SK-N-SH treated with all-trans-retinoic acid at 6 μM for 48 hours (cell line): ENCODE measurements around the gene EVI2B.

ENCODE experiments used
- ATAC-seq: fragments of 200-7000 bp; cut with Tn5 transposase; 3 replicates; pipeline ENCODE4 v1.9.1; 2020; ENCODE audit warnings: mild to moderate bottlenecking, moderate library complexity
- ARNTL ChIP-seq: fragments of 450-650 bp; formaldehyde crosslinking; IDR thresholded peaks from 2 replicates; pipeline ENCODE4 v1.5.0; 2020; ENCODE audit warnings: low read depth, mild to moderate bottlenecking, moderate library complexity, borderline replicate concordance
- BACH2 ChIP-seq: fragments of 250-450 bp; sonication (Bioruptor Pico); IDR thresholded peaks from 2 replicates; pipeline ENCODE4 v1.9.0; 2021; ENCODE audit warnings: mild to moderate bottlenecking, borderline replicate concordance
- CREB5 ChIP-seq: fragments of 250-450 bp; sonication (Bioruptor Pico); IDR thresholded peaks from 2 replicates; pipeline ENCODE4 v1.5.1; 2020; ENCODE audit warnings: low read depth, mild to moderate bottlenecking, moderate library complexity
- CSDC2 ChIP-seq: fragments of 250-450 bp; sonication (Bioruptor Pico); IDR thresholded peaks from 2 replicates; pipeline ENCODE4 v1.5.0; 2020; ENCODE audit warnings: mild to moderate bottlenecking, moderate library complexity
- CSRNP3 ChIP-seq: fragments of 250-450 bp; sonication (Bioruptor Pico); IDR thresholded peaks from 2 replicates; pipeline ENCODE4 v1.5.1; 2021; ENCODE audit warnings: mild to moderate bottlenecking, moderate library complexity
- ESRRG ChIP-seq: fragments of 250-450 bp; sonication (Bioruptor Pico); IDR thresholded peaks from 2 replicates; pipeline ENCODE4 v1.6.1; 2021; ENCODE audit warnings: mild to moderate bottlenecking
- GLIS3 ChIP-seq: fragments of 250-450 bp; sonication (Bioruptor Pico); IDR thresholded peaks from 2 replicates; pipeline ENCODE4 v1.5.0; 2020; ENCODE audit warnings: mild to moderate bottlenecking, moderate library complexity
- ISL1 ChIP-seq: fragments of 250-450 bp; sonication (Bioruptor Pico); IDR thresholded peaks from 2 replicates; pipeline ENCODE4 v2.1.2; 2022; ENCODE audit warnings: mild to moderate bottlenecking, moderate library complexity
- OSR1 ChIP-seq: fragments of 250-450 bp; sonication (Bioruptor Pico); IDR thresholded peaks from 2 replicates; pipeline ENCODE4 v1.8.0; 2022; ENCODE audit warnings: moderate library complexity, mild to moderate bottlenecking, inconsistent platforms
- PATZ1 ChIP-seq: fragments of 250-450 bp; sonication (Bioruptor Pico); IDR thresholded peaks from 2 replicates; pipeline ENCODE4 v1.8.0; 2020; ENCODE audit warnings: mild to moderate bottlenecking, moderate library complexity, borderline replicate concordance
- POU6F1 ChIP-seq: fragments of 250-450 bp; sonication (Bioruptor Pico); IDR thresholded peaks from 2 replicates; pipeline ENCODE4 v1.8.0; 2021; ENCODE audit warnings: low read depth, mild to moderate bottlenecking, moderate library complexity, borderline replicate concordance
- PPARA ChIP-seq: fragments of 250-450 bp; sonication (Bioruptor Pico); IDR thresholded peaks from 2 replicates; pipeline ENCODE4 v1.5.0; 2020; ENCODE audit warnings: mild to moderate bottlenecking, borderline replicate concordance
- RARB ChIP-seq: fragments of 250-450 bp; sonication (Bioruptor Pico); IDR thresholded peaks from 2 replicates; pipeline ENCODE4 v1.8.0; 2021; ENCODE audit warnings: mild to moderate bottlenecking, moderate library complexity
- SNAI2 ChIP-seq: fragments of 250-450 bp; sonication (Bioruptor Pico); IDR thresholded peaks from 2 replicates; pipeline ENCODE4 v1.5.0; 2020; ENCODE audit warnings: mild to moderate bottlenecking, moderate library complexity
- TCF4 ChIP-seq: fragments of 250-450 bp; sonication (Bioruptor Pico); IDR thresholded peaks from 2 replicates; pipeline ENCODE4 v1.8.0; 2021; ENCODE audit warnings: mild to moderate bottlenecking, moderate library complexity, borderline replicate concordance
- TOX ChIP-seq: fragments of 250-450 bp; sonication (Bioruptor Pico); IDR thresholded peaks from 2 replicates; pipeline ENCODE4 v1.8.0; 2021; ENCODE audit warnings: mild to moderate bottlenecking, moderate library complexity, borderline replicate concordance
- TSHZ2 ChIP-seq: fragments of 250-450 bp; sonication (Bioruptor Pico); IDR thresholded peaks from 2 replicates; pipeline ENCODE4 v1.5.0; 2020; ENCODE audit warnings: mild to moderate bottlenecking, moderate library complexity
- ZC3H10 ChIP-seq: fragments of 250-450 bp; sonication (Bioruptor Pico); IDR thresholded peaks from 2 replicates; pipeline ENCODE4 v1.5.1; 2021; ENCODE audit warnings: mild to moderate bottlenecking, moderate library complexity
- ZFP3 ChIP-seq: fragments of 250-450 bp; sonication (Bioruptor Pico); IDR thresholded peaks from 2 replicates; pipeline ENCODE4 v1.5.0; 2020; ENCODE audit warnings: mild to moderate bottlenecking, moderate library complexity
- ZFP30 ChIP-seq: fragments of 450-650 bp; formaldehyde crosslinking; IDR thresholded peaks from 2 replicates; pipeline ENCODE4 v1.5.0; 2022; ENCODE audit warnings: mild to moderate bottlenecking, moderate library complexity
- ZNF565 ChIP-seq: fragments of 450-650 bp; formaldehyde crosslinking; conservative IDR thresholded peaks from 2 replicates; pipeline ENCODE4 v1.5.0; 2020; ENCODE audit warnings: low read depth, mild to moderate bottlenecking, moderate library complexity
- ZNF70 ChIP-seq: fragments of 450-650 bp; formaldehyde crosslinking; IDR thresholded peaks from 2 replicates; pipeline ENCODE4 v1.5.0; 2020; ENCODE audit warnings: mild to moderate bottlenecking, moderate library complexity

The EVI2B gene

GRCh38 chr17:31283841-31284240 is 30.0 kb downstream of the EVI2B start:
- no peak for ATAC-seq
- TF ChIP-seq GLIS3 (CRISPR knock-in tag) (no peak), TSHZ2 (CRISPR knock-in tag) (no peak), CREB5 (CRISPR knock-in tag) (no peak), ZNF70 (CRISPR knock-in tag) (no peak), ISL1 (CRISPR knock-in tag) (no peak), CSRNP3 (no peak), PPARA (CRISPR knock-in tag) (no peak), ZC3H10 (CRISPR knock-in tag) (no peak), ZFP30 (CRISPR knock-in tag) (no peak), OSR1 (CRISPR knock-in tag) (no peak), PATZ1 (CRISPR knock-in tag) (no peak), SNAI2 (CRISPR knock-in tag) (no peak), POU6F1 (CRISPR knock-in tag) (no peak), TOX (no peak), BACH2 (CRISPR knock-in tag) (no peak), ESRRG (CRISPR knock-in tag) (no peak), ARNTL (CRISPR knock-in tag) (no peak), RARB (CRISPR knock-in tag) (no peak), ZNF565 (no peak), TCF4 (no peak)

- ATAC-seq = no peak
- TF ChIP-seq ZFP30 (CRISPR knock-in tag) (no peak), SNAI2 (CRISPR knock-in tag) (no peak), TOX (no peak), OSR1 (CRISPR knock-in tag) (no peak), CREB5 (CRISPR knock-in tag) (no peak), GLIS3 (CRISPR knock-in tag) (no peak), BACH2 (CRISPR knock-in tag) (no peak), CSDC2 (CRISPR knock-in tag) (no peak), TCF4 (no peak), ZFP3 (CRISPR knock-in tag) (no peak), ESRRG (CRISPR knock-in tag) (no peak), CSRNP3 (no peak), ZNF565 (no peak), PATZ1 (CRISPR knock-in tag) (no peak), RARB (CRISPR knock-in tag) (no peak), ARNTL (CRISPR knock-in tag) (no peak)
Measured at GRCh38 chr17:31281061-31281460, 32.8 kb downstream of the EVI2B start.
